ENCODE data around the gene INPP1. TPM values are rescaled to one million over a fixed set of nuclear protein-coding genes. Genes with fewer than 3 reads are reported as not detected.
A peak's percentile ranks its signal among the peaks of the same experiment; 100 is the strongest.

Gene INPP1
- total RNA-seq, 1 experiment from 2014 or later = 2.3 TPM

DNA sequence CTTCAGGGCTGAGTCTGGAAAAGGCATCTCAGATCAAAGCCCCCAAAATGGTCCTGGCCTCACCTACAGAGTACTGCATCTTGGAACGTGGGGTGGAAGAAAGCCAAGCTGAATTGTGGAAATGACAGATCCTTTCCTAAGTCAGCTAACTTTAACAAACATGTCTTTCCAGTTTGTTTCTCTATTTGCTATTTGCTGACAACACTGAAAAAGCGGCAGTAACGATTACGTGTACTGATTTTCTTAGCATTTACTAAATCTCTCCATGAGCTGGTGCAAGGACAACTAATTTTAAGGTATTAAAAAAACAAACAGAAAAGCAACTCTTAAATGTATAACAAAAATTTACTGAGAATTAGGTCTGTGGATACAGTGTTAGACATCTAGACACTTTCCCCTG, 24.9 kb upstream of the INPP1 start:
- Mint-ChIP-seq H3K4me3 (peak overlapping the region; percentile 95), H3K27ac (peak overlapping the region; percentile 36; the same call in 1 of the 2 replicates), H3K36me3 (peaks cover 5% of the 10 kb centered on the region; the same call in 1 of the 2 replicates), H3K9me3 (no peaks in the 10 kb centered on the region), H3K4me1 (peaks cover 22% of the 10 kb centered on the region), H3K27me3 (ENCODE audit: low read depth) (peaks cover 2% of the 10 kb centered on the region; the same call in 1 of the 2 replicates)
- no peak for DNase-seq (ENCODE audit: low spot score)
- ATAC-seq = no peak
- CTCF ChIA-PET = interaction anchor here (1.3 to 1.8 kb wide), 5 partner anchors 12 to 141 kb away, joined by 3 to 9 read pairs (median 5); a partner anchor contains a TSS
- POLR2A ChIA-PET = interaction anchor here (1.1 to 1.6 kb wide), 2 partner anchors 556 to 563 kb away, joined by 3 to 4 read pairs; partner anchors contain the start of gene OSGEPL1
- TF ChIP-seq, protein P1, sequence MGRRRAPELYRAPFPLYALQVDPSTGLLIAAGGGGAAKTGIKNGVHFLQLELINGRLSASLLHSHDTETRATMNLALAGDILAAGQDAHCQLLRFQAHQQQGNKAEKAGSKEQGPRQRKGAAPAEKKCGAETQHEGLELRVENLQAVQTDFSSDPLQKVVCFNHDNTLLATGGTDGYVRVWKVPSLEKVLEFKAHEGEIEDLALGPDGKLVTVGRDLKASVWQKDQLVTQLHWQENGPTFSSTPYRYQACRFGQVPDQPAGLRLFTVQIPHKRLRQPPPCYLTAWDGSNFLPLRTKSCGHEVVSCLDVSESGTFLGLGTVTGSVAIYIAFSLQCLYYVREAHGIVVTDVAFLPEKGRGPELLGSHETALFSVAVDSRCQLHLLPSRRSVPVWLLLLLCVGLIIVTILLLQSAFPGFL (CRISPR knock-in tag; IDR thresholded peaks at IDR 0.05; ENCODE audit: borderline replicate concordance) = no peak
- TF ChIP-seq SP1 (CRISPR knock-in tag; conservative IDR thresholded peaks at IDR 0.05) (no peak), CREB1 (CRISPR knock-in tag; IDR thresholded peaks at IDR 0.05) (no peak), MYBL2 (CRISPR knock-in tag; IDR thresholded peaks at IDR 0.05) (no peak), RORB (CRISPR knock-in tag; IDR thresholded peaks at IDR 0.05) (no peak)

DNA sequence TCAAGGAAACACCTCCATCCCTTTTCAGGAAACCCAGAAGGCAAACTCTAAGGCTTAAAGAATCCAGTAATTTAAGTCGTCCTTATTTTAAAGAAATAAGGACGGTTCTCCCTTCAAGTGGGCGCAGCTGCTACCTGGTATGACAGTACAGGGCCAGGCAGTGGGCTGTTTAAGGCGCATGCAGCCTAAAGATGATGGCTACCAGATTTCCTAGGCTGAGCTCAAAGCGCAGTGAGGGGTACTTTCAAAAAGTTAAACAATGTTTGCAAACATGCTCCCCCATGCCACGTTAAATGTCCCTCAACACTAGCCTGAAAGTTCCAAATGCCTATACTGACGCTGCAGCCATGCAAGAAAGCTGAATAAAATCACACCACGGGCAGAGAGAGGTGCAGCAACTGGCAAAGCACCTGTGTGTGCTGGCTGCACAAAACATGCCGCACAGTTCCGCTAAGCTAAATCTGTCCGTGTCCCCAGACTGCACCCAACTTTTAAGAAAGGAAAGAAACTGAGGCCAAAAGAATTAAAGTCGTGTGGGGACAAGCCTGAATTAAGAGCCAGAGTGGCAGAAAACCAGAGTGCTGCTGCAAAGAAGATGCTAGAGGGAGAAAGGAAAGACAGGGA, 24.3 kb upstream of the INPP1 start:
- H3K27me3 Mint-ChIP-seq (ENCODE audit: low read depth) = peaks cover 2% of the 10 kb centered on the region; the same call in 1 of the 2 replicates
- H3K9me3 Mint-ChIP-seq = no peaks in the 10 kb centered on the region
- CTCF ChIA-PET = interaction anchor here (0.6 to 1.8 kb wide), 21 partner anchors 10 to 734 kb away, joined by 3 to 9 read pairs (median 3); partner anchors contain the start of genes INPP1 and OSGEPL1
- TF ChIP-seq HMGA2 (CRISPR knock-in tag; IDR thresholded peaks at IDR 0.05) (no peak), TEAD1 (CRISPR knock-in tag; IDR thresholded peaks at IDR 0.05) (no peak), NR3C1 (CRISPR knock-in tag; conservative IDR thresholded peaks at IDR 0.05; ENCODE audit: low read depth) (no peak), NFE2L1 (CRISPR knock-in tag; IDR thresholded peaks at IDR 0.05) (no peak), ZNF121 (CRISPR knock-in tag; IDR thresholded peaks at IDR 0.05) (no peak), FOXJ3 (CRISPR knock-in tag; IDR thresholded peaks at IDR 0.05; ENCODE audit: borderline replicate concordance) (no peak), CREB1 (CRISPR knock-in tag; IDR thresholded peaks at IDR 0.05) (no peak), TCF7 (CRISPR knock-in tag; IDR thresholded peaks at IDR 0.05; ENCODE audit: low read depth) (no peak)
- TF ChIP-seq, protein P2, sequence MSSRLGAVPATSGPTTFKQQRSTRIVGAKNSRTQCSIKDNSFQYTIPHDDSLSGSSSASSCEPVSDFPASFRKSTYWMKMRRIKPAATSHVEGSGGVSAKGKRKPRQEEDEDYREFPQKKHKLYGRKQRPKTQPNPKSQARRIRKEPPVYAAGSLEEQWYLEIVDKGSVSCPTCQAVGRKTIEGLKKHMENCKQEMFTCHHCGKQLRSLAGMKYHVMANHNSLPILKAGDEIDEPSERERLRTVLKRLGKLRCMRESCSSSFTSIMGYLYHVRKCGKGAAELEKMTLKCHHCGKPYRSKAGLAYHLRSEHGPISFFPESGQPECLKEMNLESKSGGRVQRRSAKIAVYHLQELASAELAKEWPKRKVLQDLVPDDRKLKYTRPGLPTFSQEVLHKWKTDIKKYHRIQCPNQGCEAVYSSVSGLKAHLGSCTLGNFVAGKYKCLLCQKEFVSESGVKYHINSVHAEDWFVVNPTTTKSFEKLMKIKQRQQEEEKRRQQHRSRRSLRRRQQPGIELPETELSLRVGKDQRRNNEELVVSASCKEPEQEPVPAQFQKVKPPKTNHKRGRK (CRISPR knock-in tag; IDR thresholded peaks at IDR 0.05; ENCODE audit: borderline replicate concordance) = no peak
- TF ChIP-seq, protein P3, sequence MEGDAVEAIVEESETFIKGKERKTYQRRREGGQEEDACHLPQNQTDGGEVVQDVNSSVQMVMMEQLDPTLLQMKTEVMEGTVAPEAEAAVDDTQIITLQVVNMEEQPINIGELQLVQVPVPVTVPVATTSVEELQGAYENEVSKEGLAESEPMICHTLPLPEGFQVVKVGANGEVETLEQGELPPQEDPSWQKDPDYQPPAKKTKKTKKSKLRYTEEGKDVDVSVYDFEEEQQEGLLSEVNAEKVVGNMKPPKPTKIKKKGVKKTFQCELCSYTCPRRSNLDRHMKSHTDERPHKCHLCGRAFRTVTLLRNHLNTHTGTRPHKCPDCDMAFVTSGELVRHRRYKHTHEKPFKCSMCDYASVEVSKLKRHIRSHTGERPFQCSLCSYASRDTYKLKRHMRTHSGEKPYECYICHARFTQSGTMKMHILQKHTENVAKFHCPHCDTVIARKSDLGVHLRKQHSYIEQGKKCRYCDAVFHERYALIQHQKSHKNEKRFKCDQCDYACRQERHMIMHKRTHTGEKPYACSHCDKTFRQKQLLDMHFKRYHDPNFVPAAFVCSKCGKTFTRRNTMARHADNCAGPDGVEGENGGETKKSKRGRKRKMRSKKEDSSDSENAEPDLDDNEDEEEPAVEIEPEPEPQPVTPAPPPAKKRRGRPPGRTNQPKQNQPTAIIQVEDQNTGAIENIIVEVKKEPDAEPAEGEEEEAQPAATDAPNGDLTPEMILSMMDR (IDR thresholded peaks at IDR 0.05) = no peak
- TF ChIP-seq, protein P4, sequence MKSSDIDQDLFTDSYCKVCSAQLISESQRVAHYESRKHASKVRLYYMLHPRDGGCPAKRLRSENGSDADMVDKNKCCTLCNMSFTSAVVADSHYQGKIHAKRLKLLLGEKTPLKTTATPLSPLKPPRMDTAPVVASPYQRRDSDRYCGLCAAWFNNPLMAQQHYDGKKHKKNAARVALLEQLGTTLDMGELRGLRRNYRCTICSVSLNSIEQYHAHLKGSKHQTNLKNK (CRISPR knock-in tag; IDR thresholded peaks at IDR 0.05) = no peak
- TF ChIP-seq, protein P5, sequence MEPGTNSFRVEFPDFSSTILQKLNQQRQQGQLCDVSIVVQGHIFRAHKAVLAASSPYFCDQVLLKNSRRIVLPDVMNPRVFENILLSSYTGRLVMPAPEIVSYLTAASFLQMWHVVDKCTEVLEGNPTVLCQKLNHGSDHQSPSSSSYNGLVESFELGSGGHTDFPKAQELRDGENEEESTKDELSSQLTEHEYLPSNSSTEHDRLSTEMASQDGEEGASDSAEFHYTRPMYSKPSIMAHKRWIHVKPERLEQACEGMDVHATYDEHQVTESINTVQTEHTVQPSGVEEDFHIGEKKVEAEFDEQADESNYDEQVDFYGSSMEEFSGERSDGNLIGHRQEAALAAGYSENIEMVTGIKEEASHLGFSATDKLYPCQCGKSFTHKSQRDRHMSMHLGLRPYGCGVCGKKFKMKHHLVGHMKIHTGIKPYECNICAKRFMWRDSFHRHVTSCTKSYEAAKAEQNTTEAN (CRISPR knock-in tag; IDR thresholded peaks at IDR 0.05) = no peak
- H3K27ac Mint-ChIP-seq = peak overlapping the region; percentile 90
- H3K4me1 Mint-ChIP-seq = peaks cover 21% of the 10 kb centered on the region
- DNase-seq (ENCODE audit: low spot score) = no peak
- peaks cover 5% of the 10 kb centered on the region; the same call in 1 of the 2 replicates for H3K36me3 Mint-ChIP-seq
- ATAC-seq = peak; percentile 4
- H3K4me3 Mint-ChIP-seq = peak overlapping the region; percentile 95
- POLR2A ChIA-PET = interaction anchor here (1.0 to 1.6 kb wide), 4 partner anchors 25 to 563 kb away, joined by 3 to 4 read pairs (median 4); partner anchors contain the start of gene OSGEPL1

All from WTC11 (cell line).